ENCODE data around the gene MAP4K5.

DNA sequence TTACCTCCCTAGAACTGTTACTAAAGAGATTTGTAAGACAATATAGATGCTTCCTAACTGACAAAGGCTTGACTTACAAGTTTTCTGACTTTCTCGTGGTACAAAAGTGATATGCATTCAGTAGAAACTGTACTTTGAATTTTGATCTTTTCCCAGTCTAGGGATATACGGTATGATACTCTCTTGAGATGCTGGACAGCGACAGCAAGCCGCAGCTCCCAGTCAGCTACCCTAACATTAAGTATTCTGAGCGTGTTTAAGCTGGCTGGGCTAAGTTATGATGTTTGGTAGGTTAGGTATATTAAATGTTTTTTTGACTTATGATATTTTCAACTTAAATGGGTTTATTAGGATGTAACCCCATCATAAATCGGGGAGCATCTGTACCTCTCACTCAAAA, 80.5 kb downstream of the MAP4K5 start:
- TF ChIP-seq YY1 (IDR thresholded peaks at IDR 0.05; ENCODE audit: insufficient read depth, insufficient read length) (no peak), SUZ12 (IDR thresholded peaks at IDR 0.05; ENCODE audit: extremely low read depth, insufficient read depth, insufficient read length) (no peak), ZNF274 (IDR thresholded peaks at IDR 0.05; ENCODE audit: low read depth, low read length) (no peak)
